Fibroblast of skin of left quadriceps (primary cell): ENCODE results near the gene BRSK2.

Source experiments
- DNase-seq, 2 experiments: peaks; one replicate each; pipeline ENCODE4 v3.0.0-alpha.2; 2013; ENCODE audit warnings: low read depth in 2 of 2

Gene BRSK2

DNA sequence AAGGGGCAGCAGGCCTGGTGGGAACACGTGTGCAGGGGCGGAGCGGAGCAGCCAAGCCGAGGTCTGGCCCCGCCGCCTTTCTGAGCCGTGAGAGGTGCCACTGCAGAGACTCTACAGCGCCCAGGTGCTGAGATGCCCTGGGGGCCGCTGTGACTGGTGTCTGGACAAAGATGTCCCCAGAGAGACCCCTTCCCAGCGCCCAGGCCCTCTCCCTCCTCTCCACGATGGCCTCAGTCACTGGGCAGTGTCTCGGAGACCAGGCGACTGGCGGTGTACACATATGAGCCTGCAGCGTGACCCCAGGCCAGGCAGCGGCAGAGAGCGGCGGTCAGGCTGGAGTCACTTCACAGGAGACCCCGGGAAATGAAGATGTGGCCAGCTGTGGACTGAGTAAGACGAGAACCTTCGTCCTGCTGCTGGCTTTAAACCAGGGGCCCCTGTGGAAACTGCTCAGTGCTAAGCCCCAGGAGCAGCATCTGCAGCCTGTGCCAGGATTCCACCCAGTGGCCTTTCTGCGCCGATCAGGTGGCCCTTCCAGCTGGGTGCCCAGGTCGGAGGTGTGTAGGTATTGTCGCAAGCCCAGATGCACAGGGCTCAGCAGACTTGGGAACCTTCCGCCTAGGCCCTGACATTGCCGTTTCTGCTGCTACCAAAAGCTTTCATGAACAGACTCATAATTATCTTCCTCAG is 62.2 kb downstream of the BRSK2 start:
- DNase-seq = no peak

DNA sequence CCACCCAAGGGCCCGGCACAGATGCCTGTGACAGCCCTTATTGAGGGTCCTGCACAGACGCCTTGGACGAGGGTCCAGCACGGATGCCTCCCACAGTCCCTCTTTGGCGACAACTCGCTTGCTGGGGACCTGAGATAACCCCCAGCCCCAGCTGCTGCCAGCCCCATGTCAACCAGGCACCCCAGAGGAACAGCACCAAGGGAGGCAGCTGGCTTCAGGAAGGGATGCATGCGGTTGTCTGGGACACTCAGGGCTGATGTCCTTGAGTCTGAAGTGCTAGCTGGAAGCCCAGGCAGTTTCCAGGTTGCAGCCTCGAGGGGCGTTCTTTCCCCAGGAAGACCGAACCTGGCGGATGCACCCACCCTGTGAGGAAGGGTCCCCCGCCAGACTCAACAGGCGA is 63.0 kb downstream of the BRSK2 start:
- DNase-seq = no peak

DNA sequence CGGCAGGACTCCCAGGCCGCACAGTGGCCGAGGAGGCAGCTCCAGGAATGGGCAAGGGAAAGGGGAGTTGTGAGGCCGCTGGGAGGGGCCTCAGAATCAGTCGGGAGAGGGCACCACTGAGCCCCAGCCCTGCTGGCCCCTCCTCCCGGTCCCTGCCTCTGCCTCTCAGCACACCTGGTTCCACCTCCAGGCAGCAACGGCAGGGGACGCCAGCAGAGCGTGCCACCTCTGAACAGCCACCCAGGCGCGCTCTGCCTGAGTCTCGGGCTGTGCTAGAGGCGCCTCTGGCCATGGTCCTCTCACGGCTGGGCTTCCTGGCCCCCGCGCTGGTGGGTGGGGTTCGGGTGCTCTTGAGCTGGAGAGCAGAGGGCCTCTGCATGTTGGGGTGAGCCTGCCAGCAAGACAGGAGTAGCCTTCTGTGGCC is 63.9 kb downstream of the BRSK2 start:
- DNase-seq = no peak

DNA sequence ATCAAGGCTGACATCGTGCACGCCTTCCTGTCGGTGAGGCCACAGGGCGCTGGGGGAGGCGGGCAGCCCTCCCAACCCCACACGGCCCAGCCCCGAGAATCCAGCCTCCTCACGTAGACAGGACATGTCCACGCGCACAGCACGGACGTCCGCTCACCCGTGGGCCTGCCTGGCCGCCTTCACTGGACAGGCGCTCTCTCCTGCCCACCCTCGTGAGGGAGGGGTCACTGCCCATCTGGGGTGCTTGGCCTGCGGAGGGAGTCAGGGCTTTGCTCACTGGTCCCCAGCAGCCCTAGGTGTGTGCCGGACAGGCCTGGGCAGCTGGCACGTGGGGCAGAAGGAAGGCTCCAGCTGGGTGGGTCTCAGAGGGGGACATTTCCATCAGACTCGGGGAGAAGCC is 64.8 kb downstream of the BRSK2 start:
- no peak for DNase-seq

DNA sequence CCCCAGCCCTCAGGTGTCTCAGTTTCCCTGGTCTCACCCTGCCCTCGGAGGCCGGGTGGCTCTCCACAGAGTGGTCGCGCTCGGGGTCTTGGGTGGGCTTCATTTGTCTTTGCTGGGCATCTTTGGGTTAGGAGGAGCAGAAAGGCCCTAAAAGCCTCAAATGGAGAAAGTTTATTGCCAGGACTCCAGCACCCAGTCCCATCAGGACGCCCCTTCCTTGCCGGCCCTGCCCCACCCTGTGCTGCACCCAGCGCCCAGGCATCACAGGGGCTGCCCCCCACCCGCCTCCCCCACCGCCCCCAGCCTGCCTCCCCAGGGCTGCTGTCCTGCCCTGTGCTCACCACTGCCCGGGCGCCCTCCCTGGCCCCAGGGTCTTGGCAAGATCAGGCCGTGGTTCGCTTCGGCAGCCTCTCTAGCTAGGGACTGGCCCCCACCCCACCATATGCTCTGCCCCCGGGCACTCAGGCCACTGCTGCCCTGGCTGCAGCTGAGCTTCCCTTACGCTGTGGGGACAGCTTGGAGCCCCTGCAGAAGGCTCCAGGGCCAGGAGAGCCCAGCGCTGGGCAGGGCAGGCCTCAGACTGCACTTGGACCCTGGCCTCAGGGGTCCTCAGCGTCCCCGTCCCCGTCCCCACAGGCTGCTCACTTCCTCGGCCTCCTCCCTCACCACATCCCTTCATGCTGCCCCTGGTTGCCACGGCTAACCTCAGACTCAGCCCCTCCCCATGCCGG is 65.5 kb downstream of the BRSK2 start:
- no peak for DNase-seq

DNA sequence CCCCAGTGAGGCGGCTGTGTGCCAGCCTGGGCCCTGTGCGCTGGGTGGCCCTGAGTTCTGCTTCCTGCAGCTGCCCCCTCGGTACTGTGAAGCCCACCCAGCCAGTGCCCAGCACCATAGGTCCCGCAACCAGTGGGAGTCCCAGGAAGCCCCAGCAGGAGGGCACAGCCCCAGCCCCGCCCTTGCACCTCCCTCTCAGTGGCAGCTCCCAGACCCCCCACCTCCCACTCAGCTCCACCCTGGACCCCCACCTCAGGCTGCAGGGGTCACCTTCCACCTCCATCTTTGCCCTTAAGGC is 66.0 kb downstream of the BRSK2 start:
- no peak for DNase-seq

DNA sequence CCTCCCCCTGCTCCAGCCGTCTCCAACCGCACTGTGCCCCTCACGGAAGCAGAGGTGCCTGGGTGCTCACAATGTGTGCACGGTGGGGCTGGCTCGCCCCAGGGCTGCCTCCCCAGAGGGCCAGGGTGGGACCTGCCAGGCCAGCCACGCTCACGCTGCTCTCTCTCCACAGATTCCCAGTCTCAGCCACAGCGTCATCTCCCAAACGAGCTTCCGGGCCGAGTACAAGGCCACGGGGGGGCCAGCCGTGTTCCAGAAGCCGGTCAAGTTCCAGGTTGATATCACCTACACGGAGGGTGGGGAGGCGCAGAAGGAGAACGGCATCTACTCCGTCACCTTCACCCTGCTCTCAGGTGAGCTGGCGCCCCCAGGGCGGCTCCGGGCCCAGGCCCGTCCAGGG is 66.4 kb downstream of the BRSK2 start:
- DNase-seq = no peak

DNA sequence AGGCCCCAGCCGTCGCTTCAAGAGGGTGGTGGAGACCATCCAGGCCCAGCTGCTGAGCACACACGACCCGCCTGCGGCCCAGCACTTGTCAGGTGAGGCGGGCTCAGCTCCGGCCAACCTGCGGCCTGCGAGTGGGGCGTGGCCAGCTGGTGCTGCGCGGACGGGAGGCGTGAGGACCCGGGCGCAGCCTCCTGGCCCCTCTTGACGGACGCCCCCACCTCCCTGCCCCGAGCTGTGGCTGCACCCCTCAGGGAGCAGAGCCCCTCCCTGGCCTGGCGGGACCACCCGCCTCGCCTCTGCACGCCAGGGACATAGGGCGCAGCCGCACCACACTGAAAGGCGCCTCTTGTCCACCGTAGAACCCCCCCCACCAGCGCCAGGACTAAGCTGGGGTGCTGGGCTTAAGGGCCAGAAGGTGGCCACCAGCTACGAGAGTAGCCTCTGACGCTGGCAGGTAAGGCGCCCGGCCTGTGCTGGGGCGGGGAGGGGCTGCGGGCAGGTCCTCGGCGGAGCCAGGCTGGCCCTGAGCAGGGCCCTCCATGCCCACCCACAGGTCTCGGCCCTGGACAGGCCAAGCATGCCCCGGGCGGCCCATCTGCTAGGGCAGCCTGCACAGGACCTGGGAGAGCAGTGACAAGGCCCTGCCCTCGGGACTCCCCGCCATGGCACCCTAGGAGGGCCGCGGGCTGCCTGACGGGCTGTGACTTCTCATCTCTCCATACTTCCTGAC is 67.0 kb downstream of the BRSK2 start:
- DNase-seq = no peak

DNA sequence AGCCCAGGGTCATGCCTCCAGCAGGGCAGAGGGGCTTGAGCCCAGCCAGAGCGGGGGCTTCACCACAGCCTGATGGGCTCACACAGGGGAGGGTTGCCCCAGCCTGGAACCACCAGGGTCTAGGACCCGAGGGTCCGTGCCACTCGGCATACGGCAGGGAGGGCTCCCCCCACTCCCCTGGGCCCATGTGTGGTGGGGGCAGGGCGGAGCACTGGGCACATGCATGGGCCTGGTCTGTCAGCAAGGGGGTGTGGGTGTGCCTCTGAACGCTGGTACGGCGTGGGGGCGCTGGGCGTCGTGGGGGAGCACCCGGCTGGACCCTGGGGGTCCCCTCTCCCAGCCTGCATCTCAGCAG is 67.6 kb downstream of the BRSK2 start:
- DNase-seq = no peak

DNA sequence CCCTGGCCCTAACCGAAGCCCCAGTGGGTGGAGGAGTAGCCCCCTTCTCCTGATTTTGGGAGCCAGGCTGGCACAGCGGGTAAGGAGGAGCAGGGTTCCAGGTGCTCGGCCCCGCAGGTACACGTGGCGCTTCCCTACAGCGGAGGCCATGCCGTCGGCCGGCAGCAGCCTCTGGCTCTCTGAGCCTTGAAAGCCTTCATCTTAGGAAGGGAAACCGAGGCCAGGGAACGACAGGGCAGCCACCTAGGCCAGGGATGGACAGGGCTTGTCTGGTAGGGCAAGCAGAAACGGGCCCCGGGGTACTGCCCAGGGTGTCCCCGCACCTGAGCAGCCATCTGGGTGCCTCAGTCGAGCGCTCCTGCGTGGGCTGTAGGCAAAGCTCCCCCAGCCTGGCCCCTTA is 68.1 kb downstream of the BRSK2 start:
- DNase-seq = no peak

DNA sequence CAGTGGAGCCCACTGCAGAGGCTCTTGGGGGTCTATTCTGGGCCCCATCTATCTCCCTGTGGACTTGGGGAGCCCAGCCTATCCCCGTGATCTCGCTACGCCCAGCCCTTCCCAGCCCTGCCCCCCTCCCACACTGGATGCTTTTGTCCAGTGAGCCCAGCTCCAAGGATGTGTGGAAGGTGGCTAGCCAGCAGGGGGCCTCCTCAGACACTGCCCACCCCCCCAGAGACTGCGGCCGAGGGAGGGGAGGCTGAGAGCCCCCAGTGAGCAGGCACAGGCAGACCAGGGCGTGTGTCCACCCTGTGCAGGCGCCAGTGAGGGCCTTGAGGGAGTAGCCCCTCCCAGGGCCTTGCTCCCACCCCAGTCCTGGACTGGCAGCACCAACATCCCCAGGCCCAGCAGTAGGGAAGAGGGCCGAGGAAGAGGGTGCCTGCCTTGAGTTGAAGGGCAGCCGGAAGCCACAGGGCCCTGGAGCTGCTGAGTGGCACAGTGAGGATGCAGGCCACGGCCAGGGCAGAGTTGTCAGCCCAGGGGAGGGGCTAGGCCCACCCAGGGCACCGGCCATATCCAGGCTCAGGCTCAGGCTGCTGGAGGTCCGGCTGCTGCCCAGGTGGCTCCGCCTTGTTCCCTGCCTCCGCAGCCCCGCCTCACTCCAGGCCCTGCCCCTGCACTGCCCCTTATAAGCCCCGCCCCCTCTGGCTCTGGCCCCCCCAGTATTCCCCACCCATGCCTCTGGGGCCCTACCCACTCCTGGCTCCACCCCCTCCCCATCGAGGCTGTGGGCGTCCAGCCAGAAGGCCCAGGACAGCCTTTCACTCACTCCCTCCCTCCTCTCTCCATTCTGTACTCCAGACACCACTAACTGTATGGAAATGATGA is 68.8 kb downstream of the BRSK2 start:
- DNase-seq = no peak

DNA sequence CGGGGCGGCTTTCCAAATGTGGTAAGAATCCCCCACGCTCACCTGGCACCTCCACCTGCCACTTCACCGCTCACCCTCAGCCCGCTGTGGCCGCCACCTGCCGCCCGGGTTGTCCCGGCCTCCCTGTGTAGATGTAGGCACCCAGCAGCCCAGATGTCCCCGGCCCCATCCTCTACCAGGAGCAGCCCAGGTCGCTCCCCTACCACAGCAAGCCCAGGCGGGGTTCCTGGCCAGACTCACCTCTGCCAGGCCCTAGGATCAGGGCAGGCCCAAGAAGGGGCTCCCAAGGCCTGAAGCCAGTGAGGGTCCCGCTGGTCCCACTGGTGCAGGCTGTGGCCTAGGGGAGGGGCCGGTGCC is 69.5 kb downstream of the BRSK2 start:
- no peak for DNase-seq

DNA sequence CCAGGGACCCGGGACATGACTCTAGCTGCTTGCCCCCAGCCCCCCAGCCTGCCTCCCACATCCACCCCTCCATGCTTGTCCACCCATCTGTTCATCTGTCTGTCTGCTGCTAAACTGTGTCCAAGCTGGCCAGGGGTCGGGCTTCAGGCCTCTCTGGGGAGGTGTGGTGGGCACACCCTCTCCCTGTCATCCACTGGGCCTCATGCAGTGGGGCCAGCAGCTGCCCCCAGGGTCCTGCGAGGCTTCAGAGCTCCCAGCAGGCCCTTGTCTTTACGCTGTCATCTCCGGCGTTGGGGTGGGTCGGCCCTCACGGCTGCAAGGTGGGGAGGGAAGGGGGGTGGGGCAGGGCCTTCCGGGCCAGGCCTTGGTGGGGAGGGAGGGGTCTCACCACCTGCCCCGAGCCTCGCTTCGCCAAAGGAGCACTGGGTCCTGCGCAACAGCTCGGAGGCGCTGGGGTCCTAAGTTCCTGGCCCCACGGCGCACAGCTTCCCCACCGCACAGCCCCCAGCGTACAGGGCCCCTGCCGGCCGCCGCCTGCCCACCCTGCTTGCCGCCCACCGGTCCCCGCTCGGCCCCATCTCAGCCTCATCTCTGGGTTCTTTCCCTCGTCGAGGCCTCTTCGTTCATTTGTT is 70.1 kb downstream of the BRSK2 start:
- no peak for DNase-seq

DNA sequence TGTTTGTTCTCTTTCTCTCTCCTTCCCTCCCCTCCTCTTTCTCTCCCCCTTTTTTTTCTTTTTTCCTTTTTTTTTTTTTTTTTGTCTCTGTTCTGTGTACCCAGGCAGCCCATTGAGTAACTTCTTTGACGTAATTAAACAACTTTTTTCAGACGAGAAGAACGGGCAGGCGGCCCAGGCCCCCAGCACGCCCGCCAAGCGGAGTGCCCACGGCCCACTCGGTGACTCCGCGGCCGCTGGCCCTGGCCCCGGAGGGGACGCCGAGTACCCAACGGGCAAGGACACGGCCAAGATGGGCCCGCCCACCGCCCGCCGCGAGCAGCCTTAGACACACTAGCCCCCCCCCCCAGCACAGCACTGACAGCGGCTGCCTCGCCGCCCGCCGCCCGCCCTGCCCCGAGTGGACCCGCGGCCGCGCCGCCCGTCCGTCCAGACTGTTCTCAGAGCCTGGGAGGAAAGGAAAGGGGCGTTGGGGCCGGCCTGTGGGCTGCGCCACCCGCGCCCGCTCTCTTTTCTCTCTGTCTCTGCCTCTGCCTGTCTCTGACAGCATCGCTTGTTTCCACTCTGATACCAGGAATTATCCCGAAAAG is 70.8 kb downstream of the BRSK2 start:
- no peak for DNase-seq

DNA sequence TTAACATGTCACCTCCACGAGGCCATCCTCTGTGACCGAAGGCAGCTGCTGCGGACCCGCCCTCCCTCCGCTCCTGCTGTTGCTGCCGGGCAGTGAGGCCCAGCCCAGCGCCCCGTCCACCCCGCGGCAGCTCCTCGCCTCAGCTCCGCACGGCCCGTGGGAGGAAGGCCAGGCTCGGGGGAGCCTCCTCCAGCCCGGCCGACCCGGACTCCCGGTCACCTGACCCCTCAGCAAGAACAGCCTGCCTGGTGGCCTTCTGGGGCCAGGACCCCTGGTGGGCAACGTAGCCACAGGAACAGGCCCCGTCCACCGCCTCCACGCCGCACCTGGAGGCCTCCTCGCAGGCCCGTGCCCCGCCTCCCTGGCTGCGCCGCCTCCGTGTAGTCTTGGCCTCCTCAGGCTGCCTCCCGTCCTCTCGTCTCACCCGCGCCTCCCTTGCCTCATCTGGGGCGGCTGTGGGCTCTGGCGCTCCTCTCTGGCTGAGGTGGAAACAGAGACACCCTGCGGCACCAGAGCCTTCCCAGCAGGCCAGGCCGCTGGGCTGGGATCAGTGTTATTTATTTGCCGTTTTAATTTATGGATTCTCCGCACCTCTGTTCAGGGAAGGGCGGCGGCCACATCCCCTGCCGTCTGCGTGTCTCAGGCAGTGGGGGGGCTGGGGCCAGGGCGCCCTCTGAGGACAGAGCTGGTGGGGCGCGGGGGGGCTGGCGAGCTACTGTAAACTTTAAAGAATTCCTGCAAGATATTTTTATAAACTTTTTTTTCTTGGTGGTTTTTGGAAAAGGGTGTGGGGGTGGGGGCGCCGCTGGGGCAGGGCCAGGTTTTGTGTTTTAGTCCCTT is 71.5 kb downstream of the BRSK2 start:
- DNase-seq = no peak

DNA sequence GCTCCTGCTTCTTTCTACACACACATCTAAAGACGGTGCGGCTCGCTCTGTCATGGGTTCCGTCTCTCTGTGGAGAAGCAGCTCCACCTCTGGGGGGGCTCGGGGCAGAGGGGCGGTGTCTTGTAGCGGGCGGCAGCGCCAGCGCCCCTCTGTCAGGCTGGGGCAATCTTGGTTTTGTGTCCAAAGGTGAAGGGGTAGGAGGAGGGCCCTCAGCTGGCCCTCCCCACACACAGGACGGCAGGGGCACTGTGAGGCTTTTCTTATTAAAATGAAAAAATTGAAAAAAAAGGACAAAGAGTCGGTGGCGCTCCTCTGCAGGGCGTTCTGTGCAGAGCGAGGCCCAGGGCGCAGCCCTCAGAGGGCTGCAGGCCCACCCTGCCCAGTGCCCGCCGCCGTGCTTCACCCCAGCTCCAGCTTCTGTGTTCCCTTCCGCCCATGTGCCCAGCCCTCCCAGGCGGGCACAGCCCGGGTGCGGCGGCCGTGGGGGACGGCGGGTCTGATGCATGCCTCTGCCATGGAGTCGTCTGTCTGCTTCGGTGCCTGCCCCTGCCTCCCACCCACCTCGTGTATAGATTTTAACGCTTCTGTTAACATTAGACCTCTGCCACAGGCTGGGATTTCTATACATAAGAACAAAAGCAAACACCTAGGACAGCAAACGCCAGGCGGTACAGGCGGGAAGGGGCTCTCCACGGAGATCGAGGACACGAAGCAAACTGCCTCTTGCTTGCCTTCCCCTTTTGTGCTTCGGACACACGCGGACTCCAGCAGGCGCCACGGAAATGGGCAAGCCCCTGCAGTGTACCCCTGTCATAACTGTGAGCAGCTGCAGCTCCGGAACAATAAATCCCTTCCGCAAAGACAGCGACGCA is 72.3 kb downstream of the BRSK2 start:
- DNase-seq = no peak

DNA sequence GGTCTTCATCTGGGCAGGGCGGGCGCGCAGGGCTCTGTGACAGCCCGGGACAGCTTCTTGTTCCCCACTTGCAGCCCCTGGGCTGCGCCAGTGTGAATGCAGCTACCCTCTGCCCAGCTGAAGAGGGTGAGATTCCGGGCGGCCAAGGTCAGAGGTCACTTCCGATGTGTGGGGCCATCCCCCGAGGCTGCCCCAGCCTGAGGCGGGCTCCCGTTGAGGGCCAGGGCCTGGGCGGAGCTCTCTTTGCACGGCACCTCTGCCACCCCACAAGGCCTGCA is 72.9 kb downstream of the BRSK2 start:
- no peak for DNase-seq

DNA sequence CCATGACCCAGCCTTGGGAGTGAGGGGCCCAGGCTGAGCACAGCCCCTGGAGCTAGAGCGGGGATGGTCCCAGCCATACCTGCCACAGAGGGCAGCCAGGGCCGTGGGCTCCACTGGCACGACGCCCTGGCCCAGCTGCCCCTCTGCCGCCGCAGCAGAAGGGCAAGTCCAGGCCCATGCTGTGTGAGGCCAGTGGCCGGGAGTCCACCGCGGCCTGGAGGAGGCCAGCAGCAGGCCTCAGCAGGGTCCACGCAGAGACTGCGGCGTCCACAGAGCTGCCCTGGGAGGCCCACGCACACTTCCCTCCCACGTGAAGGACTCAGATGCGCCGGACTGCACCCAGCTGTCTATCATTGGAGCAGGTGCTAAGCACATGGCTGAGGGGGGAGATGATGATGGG is 73.3 kb downstream of the BRSK2 start:
- no peak for DNase-seq

DNA sequence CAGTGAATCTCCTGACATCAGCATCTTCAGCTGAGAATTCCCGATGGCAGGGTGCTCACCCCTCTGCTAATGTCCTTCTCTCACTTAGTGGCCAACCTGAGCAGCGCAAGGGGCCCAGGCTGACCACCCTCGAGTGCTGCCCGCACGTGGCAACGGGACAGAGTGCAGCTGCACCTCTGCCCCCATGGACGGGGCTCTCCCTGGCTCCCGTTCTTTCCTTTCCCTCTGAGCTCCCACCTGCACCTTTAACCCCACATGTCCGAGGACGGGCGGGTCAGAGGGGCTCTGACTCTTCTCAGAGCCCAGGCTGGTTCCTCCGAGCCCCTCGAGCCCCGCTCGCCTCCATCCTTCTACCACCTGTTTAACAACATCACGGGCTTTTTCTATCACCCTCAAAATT is 77.0 kb downstream of the BRSK2 start:
- DNase-seq = no peak

DNA sequence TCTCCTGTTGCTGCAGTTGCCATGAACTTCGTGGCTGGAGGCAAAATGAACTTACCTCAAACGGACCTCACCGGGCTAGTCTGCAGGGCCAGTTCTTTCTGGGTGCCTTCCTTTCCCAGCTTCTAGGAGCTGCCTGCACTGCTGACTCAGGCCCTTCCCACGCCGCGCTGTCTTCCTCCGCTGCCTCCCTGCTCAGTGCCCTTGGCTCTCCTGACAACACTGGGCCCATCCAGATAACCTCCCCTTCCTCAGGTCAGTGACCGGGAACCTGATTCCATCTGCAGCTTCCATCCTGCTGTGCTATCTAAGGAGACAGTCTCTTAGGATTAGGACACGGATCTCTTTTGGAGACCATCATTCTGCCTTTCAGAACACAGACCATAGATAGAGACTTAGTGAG is 77.5 kb downstream of the BRSK2 start:
- DNase-seq = no peak
